Activated effector memory CD4-positive, alpha-beta T cell treated with Interleukin-2 at 50 U/mL for 16 hours (primary cell): ENCODE measurements around the gene IMPDH1.

Experiments
- DNase-seq: peaks from one replicate; pipeline ENCODE4 v3.0.0-alpha.2; 2020

Gene IMPDH1

DNA sequence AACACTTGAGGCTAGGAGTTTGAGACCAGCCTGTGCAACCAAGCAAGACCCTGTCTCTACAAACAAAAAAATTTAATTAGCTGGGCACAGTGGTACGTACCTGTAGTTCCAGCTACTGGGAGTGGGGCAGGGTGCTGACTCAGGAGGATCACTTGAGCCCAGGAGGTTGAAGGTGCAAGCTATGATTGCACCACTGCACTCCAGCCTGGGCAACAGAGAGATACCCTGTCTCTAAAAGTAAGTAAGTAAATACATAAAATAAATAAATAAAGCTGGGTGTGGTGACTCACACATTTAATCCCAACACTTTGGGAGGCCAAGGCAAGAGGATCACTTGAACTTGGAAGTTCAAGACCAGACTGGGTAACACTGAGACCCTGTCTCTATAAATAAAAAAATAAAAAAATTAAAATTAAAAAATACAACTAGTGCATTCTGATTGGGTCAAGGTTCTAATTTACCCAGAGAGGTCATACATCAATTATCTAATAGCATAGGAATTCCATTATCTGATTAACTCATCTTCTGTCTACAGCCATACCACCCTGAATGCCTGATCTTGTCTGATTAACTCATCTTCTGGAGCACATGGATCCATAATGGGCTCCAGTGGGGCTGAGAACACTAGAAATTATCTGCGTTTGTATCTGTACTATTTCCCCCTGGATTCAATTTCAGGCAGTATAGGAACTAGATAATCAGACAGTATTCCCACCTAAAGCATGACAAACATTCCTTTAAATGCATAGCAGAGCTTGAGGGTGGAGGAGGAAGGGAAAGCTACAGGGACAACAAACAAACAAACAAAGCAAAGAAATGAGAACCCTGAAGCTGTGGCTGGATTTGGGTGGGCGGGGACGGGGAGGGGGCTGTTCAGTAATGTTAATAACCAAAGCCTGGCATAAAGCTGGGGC, 24.9 kb upstream of the IMPDH1 start:
- no peak for DNase-seq

DNA sequence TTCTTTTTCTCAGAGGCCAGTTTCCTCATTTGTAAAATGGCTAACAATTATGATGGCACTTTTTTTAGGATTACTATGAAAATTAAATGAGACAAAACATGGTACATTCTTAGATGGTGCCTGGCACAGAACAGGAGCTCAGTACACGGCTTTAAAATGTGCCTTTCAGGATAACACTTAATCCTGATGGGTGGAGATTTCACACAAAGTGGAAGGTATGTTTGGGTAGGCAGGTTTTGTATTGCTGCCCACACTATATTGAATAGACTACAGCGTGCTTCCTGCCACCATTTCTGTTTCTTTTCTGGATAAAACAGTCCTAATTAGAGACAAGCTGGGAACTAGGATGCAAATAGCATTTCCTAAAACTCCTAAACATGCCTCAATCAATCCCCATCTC, 22.0 kb upstream of the IMPDH1 start:
- no peak for DNase-seq

DNA sequence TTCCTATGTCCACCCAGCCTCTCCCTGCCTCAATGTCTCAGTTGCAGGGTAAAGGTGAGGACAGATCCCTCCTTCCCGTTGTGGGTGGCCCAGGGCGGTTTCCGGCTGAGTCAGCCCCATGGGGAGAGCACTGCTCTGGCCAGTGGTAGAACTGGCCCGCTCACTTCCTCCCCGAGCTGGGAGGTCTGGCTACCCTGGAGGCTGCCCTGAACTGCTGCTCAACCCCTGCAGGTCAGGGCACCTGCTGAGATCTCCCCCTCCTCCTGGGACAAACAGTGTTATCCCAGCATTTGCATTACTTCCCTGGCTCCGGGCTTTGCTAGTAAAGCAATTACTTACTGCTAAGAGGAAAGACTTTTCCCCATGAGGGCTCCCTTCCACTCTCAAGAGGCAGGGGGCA, 21.4 kb upstream of the IMPDH1 start:
- DNase-seq: no peak

DNA sequence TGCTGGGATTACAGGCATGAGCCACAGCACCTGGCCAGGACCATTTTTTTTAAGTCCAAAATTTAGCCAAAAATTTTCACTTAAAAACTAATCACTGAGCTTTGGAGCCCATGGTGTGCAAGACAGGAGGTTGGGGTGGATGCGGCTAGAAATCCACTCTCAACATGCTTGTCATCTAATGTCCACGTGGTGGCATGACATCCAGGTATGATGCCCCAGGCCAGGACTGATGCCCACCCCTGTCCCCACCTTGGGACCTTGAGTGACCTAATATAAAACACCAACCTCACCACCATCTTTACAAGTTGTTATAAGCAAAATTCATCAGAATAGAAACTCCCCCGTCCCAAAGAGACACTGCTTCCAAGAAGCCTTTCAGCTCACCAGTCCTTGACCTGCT, 20.4 kb upstream of the IMPDH1 start:
- no peak for DNase-seq

DNA sequence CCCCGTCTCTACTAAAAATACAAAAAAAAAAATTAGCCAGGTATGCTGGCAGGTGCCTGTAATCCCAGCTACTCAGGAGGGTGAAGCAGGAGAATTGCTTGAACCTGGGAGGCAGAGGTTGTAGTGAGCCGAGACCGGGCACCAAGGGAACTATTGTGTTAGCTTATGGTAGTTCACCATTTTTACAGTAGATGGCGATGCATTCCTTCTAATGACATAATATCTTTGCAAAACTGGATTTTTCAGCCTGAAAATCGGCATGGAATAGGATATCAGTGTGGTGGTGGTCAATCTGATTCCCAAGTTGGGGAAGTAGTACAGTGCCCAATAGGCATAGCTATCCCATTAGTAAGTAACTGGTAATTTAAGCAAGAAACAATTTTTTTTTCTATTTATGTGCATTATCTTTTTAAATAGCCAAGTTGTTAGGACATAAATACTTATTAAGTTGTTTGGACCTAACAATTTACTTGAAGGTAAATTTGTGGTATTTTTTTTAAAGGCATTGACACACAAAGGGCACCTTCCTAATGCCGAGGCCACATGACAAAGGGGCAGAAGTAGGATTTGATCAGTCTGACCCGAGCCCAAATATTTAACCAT, 17.6 kb upstream of the IMPDH1 start:
- DNase-seq: no peak

DNA sequence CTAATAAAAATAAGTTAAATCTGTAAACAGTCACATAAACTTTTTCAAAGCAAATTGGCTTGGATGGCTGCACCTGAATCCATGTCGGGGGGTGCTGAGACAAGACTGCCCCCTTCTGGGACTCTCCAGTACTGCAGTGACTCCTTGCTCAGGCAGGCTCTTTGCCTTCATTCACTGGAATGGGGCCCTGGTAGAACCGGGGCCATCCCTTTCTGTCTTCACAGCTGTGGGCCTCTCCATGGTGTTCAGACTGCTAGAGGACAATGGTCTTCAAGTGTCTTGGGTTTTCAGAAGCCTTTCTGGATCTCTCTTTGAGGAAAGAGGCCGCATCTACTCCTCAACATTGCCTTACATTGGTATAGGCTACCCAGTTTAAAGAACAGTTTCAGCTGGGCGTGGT, 16.1 kb upstream of the IMPDH1 start:
- DNase-seq: peak; percentile 61

DNA sequence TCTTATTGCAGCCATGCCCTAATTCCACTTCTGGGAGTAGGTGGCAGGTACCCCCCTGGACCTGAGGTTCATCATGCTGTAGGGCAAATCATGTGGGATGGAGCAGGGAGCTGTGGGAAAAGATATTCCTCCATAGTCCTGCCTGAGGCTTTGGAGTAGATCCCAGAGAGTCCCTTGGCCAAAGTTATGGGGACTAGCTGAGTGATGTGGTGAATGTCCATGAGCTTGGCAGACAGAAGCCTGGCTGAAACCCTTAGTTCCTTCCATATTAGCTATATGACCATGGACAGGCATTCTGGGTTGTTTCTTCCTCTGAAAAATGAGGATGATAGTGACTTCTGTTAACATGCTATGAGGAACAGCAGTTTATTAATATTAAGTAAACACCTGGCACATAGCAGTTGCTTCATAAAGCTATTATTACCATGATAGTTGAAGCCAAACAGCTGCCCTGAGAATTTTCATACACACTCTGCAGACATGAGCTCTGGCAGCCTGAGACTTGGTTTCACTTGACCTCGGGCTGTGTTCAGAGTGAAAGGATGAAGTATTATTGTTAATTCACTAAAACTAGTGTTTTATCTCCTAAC, 15.0 kb upstream of the IMPDH1 start:
- no peak for DNase-seq

DNA sequence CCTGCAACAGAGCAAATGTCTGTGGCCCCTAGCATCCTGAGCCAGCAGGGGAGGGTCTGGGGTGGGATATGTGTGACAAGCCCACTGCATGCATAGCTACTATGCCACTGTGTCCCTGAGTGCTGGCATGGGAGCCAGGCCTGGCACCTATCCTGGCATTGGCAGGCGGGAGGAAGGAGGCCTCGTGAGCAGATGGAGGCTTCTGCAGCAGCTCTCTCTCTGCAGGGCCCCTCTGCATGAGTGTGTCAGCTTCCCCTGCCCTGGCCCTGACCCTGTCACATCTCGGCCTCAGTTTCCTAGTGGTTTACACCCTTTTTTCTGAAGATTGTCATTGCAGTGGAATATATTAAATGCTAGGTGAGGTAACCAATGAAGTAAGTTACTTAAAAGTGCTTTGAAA, 13.1 kb upstream of the IMPDH1 start:
- DNase-seq: no peak

DNA sequence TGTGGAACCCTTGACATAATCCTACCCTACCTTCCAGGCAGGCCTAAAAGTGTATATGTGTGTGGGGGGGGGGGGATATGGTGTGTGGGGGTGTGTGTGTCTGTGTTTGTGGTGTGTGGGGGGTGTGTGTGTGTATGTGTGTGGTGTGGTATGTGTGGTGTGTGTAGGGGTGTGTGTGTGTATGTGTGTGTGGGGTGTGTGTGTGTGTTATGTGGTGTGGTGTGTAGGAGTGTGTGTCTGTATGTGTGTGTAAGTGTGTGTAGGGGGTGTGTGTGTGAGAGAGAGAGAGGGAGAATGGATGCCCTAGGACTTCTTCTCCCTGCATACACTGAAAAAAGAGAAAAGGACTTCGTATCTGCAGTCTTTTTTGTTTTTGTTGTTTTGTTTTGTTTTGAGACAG, 12.3 kb upstream of the IMPDH1 start:
- no peak for DNase-seq

DNA sequence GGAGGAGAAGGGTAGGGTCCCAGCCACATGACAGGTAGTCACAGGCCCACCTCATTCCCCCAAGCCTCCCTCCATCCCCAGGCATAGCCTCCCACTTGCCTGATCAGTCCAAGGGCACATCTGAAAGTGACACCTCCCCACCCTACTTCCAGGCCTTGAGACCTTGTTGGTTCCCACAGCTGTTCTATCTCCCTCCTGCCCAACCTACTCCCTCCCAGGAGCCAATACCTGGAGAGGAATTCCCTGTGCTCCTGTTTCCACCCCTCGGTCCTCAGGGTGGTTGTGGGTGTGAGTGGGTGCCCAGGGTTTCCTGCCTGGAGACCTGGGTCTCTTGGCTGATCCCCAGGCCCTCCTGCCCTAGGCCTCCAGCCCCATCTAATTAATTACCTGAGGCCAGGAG, 11.6 kb upstream of the IMPDH1 start:
- no peak for DNase-seq

DNA sequence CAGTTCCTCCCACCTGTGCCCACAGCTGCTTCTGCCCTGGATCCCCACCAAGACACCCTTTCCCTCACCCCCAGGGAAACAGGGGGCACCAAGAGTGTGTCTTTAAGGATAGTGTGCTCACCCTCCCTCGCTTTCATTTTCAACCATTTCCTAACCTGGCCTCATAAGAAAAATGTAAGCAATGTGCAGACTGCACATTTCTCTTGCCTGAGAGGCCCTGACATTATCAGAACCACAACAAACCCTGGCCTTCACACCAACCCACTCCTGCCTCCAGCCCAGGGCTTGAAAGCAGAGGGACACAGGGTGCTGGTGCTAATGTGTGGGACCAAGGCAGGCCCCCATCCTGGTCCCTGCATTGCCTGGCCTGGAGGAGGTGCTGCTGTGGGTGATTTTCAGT, 11.0 kb upstream of the IMPDH1 start:
- no peak for DNase-seq

DNA sequence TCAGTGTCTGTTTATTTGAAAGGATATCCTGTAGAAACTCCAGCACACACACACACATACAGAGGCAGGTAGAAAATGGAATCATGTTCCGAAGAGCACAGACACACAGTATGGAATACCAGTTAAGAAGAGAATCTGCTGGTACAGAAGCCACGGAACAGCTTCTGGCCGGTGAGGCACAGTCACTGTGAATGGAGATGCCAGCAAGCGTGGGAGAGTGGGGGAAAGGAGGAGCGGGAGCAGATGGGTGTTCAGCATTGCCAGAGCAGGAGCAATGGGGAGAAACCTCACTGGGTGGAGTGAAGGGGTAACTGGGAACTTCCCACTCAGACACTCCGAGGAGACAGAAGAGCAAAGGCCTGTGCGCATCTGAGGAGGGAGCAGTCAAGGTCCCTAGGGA, 9.5 kb upstream of the IMPDH1 start:
- DNase-seq: no peak

DNA sequence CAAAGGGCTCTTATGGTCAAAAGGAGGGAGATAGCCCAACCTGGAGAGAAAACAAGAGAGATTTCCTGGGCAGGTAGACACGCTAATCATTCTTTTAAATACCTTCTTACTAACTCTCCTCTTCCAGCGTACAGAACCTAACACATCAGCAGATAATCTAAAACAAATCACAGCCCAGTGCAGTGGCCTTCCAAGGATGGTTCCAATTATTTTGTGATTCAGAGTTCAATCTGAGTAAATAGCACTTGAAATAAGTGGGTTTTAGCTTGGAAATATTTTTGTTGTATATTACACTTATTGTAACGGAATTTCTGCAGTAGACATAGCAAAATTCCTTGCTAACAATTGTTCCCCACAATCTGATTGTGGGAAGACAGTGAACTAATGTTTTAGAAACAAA, 7.3 kb upstream of the IMPDH1 start:
- no peak for DNase-seq

DNA sequence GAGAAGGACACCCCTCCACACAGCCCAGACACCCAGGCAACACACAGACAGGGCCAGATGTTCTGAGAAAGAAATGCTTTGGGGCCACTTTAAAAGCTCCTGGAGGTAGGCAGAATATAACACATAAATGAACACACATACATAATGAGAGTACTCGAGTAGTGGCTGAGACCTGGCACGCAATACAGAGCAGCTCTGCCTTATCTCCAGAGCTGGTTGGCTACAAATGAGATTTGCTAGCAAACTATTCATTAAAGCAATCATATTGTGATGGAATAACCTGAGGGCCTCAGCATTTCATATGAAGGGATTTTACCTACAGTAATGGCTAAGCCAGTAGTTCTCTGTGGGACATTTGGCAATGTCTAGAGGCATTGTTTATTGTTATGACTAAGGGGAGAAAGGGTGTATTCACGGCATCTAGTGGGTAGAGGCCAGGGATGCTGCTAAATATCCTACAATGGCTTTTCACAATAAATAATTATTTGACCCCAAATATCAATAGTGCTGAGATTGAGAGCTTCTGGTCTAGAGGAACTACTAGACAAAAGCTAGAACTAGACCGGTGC, 5.5 kb upstream of the IMPDH1 start:
- no peak for DNase-seq

DNA sequence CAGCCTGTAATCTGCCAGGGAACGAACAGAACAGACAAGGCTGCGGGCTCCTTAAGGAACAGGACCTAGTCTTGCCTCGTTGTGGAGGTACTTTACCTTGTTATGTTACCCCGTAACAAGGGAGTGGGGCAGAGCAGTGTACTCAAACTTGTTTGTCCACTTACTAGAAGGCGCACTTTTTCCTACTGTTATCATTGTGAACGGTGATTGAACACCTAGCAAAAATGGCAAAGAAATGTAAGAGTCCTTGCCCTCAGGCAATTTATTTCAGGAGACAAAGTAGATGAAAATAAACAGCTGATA, 620 bp upstream of the IMPDH1 start:
- DNase-seq: no peak

DNA sequence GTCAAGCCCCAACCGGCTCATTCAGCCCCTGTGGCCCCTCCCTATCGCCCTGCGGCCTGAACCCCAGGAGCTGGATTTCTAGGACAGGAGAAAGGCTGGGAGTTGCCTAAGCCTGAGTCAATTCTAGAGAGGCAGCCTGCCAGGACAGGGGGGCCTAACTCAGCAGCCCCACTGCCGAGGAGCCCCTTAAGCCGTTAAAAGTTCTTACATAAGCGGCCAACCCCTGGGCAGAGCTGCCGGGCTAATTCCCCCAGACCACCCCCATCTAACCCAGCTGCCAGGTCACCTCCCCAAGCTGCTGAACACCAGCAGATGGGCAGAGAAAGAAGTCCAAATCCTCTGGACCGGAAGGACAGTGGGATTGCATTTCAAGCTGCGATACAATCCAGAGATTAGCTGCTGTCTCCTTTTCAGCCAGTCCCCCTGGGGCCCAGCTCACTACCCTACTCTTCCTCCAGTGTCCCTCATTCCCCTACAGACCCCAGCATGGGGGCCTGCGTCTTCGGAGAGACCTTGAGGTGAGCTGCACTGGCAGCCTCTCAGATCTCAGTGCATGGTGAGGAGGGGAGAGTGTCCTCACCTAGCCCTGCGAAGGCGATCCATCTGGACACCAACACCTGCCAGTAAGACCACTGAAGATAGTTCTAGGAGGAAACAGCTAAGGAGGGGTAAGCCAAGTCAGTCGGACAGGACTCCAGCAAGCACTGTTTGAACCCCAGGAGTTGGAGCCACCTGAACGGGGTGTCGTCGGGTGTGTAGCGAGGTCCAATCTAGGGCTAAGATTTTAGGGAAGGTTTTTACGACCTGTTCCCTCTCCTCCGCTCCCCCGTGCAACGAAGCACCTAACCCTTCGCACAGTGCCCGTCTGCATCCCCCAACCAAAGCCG, 830 bp downstream of the IMPDH1 start:
- no peak for DNase-seq

DNA sequence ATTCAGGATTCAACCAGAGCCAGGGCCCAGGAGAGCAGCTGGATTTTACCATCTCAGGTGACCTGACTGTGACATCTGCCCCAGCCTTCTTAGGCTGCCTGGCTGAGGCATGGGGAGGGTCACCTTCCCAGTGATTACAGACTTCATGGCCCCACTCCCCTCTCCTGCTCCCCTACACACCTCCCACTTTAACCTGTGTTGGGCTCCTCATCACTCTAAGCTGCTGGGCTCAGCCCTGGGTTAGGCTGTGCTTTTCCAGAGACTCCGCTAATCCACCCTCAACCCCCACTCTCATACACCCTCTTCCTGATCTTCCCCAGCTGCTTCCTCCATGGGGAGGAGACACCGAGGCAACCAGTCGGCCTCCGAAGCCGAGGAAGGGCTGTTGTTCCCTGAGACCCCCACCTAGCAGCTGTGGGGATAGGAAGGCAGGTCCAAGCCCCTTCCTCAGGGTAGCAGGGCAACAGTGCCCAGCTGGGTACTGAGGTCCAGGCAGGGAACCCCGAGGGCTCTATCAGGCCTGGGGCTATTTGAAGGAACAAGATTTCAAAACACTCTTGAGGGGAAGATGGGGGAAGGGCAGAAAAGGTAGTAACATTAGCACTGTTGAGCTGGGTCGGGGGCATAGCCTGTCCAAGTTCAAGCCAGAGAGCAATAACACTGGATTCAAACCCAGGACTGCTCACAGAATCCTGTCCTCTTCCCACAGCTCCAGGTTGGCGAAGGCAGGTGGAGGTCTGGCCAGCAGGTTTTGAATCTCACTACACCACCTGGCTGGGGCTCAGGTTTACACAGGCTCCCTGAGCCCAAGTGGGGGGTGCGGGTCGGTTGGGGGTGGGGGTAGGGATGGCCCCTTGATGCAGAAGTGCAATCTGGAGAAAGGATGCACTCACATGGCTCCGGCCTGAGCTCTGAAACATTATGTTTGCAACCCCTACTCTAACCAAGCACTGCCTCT, 1.8 kb downstream of the IMPDH1 start:
- DNase-seq: no peak

DNA sequence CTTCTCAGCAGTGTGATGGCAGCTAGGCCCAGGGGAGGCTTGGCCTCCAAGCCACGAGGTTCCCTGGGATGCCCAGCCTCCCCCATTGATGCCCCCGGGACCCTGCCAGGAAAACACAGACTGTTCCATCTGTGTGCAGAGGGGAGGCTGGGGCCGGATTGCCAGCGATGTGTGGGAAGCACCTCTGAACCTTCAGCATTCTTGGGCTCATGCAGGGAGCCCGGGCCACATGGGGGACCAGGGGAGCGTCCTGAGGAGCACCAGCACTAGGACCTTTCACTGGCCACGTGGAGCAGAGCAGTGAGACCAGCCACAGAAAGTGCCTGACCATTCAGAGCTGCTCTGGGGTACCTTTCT, 2.6 kb downstream of the IMPDH1 start:
- no peak for DNase-seq

DNA sequence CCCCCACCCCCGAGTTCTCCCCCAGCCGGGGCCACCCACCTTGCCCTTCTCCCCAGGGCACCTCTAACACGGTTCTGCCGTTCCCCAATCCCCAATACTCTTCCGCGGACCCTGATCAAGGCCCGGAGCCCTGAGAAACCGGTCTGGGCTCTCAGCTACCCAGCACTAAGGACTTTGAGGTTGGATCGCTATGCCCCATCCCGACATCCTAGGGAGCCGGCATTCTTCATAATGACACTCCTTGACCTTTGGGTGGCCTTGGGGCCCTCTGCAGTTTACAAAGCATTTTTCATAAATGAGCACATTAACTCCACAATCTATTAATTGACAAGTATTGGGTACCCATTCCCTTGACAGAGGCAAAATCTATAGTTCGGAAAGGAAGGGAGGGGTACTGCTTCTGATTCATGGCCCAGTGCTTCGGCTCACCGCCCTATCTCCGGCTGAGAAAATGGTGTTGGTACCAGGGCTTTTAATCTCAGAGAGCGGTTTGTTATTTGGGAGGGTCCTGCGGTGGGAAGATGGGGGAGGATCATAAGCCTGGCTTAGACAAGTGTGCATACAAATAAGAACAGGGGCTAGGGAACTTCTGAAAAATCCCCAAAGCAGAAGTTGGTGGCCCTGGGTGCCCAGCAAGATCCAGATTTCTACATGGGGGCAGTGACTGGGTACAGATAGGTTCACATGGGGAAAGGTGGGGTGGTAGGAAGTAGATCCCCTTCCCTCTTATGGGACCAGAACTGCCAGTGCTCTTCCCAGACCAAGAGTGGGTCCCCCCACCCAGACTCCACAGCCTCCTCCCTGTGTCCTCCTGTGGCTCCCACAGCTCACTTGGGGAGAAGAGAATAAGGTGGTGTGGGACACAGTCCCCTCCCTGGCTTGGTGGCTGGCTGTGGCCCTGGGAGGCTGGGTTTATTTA, 3.2 kb downstream of the IMPDH1 start:
- no peak for DNase-seq

DNA sequence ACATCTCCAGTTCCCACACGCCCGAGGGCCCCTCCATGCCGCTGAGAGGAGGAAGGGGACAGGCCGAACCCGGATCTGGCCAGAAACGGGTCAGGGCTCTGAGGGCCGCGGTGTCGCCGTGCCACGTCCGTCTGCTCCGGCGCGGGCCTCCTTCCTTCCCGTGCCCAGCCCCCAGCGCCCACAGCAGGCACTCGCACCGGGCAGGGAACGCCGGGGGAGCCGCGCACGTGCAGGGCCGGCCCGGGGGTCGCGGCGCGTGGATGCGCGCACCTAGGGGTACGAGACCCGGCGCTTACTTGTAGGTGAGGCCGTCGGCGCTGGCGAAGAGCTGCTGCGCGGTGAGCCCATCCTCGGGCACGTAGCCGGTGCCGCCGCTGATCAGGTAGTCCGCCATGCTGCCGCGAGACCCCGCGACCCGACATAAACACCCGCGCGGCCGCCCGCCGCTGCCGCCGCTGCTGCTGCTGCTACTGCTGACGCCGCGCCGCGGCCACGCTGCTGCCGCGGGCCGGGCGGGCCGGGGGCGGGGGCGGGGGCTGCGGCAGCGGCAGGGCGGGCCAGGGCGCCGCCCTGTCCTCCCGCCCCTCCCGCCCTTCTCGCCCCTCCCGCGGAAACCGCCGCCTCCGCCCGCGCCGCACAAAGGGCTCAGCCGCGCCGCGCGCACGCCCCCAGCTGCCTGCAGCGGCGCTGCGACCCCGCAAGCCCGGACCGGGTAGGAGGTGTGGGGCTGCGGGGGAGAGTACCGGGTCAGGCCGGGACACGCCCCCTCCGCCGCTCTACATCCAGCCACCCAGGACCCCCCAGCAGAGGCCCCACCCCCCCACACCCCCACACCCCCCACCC, 4.1 kb downstream of the IMPDH1 start:
- DNase-seq: peak; percentile 50
